DND-41 (cell line): ENCODE results near the gene TRIP4.

ENCODE experiments used
- ATAC-seq: fragments of 200-7000 bp; cut with Tn5 transposase; 3 replicates; pipeline ENCODE4 v1.9.1; 2021; ENCODE audit warnings: low read depth; ENCODE audit not compliant: insufficient read depth
- DNase-seq: peaks from one replicate; pipeline ENCODE4 v3.0.0-alpha.2; 2020
- H2AFZ ChIP-seq: 2 replicates; pipeline ENCODE4 v1.6.0; 2012; ENCODE audit warnings: low read depth, low read length
- H3K27ac ChIP-seq: 2 replicates; pipeline ENCODE4 v1.5.1; 2012; ENCODE audit warnings: low read length, inconsistent platforms
- H3K27me3 ChIP-seq: fragments of 200-600 bp; sonication (generic); 2 replicates; pipeline ENCODE4 v1.6.0; 2012; ENCODE audit warnings: low read length, mild to moderate bottlenecking, inconsistent platforms; ENCODE audit not compliant: insufficient read depth, poor library complexity
- H3K36me3 ChIP-seq: 2 replicates; pipeline ENCODE4 v1.5.1; 2012; ENCODE audit warnings: low read length, inconsistent platforms; ENCODE audit not compliant: insufficient read depth
- H3K4me1 ChIP-seq: 2 replicates; pipeline ENCODE4 v1.5.1; 2012; ENCODE audit warnings: mild to moderate bottlenecking, low read length; ENCODE audit not compliant: insufficient read depth
- H3K4me2 ChIP-seq: 2 replicates; pipeline ENCODE4 v1.6.0; 2012; ENCODE audit warnings: mild to moderate bottlenecking, moderate library complexity, low read length, inconsistent platforms; ENCODE audit not compliant: insufficient read depth
- H3K4me3 ChIP-seq, 2 experiments: fragments of 200-600 bp in 1 of 2; shearing (Covaris generic) in 1 of 2; 2 replicates each; pipeline ENCODE4 v1.5.1; 2012 to 2016; ENCODE audit warnings: inconsistent platforms in 2 of 2, low read length in 2 of 2, mild to moderate bottlenecking in 2 of 2, low read depth in 1 of 2, moderate library complexity in 1 of 2
- H3K79me2 ChIP-seq: 2 replicates; pipeline ENCODE4 v1.6.0; 2012; ENCODE audit warnings: low read length, inconsistent platforms; ENCODE audit not compliant: insufficient read depth
- H3K9ac ChIP-seq: 2 replicates; pipeline ENCODE4 v1.6.0; 2012; ENCODE audit warnings: low read depth, mild to moderate bottlenecking, inconsistent platforms, low read length, moderate library complexity
- H3K9me3 ChIP-seq: 2 replicates; pipeline ENCODE4 v1.5.1; 2012; ENCODE audit warnings: low read length, moderate library complexity, mild to moderate bottlenecking, inconsistent platforms; ENCODE audit not compliant: insufficient read depth, severe bottlenecking
- H4K20me1 ChIP-seq: 2 replicates; pipeline ENCODE4 v1.6.0; 2012; ENCODE audit warnings: low read length; ENCODE audit not compliant: insufficient read depth
- CTCF ChIP-seq: IDR thresholded peaks from 2 replicates; pipeline ENCODE4 v1.5.1; 2012; ENCODE audit warnings: borderline replicate concordance, low read length, moderate library complexity, mild to moderate bottlenecking; ENCODE audit not compliant: poor library complexity, severe bottlenecking; ENCODE audit errors: extremely low read depth
- EZH2 ChIP-seq: IDR thresholded peaks from 3 replicates; pipeline ENCODE4 v1.6.1; 2012; ENCODE audit warnings: borderline replicate concordance, low read depth, mild to moderate bottlenecking, moderate library complexity, low read length, inconsistent platforms; ENCODE audit not compliant: severe bottlenecking

TRIP4 gene

DNA sequence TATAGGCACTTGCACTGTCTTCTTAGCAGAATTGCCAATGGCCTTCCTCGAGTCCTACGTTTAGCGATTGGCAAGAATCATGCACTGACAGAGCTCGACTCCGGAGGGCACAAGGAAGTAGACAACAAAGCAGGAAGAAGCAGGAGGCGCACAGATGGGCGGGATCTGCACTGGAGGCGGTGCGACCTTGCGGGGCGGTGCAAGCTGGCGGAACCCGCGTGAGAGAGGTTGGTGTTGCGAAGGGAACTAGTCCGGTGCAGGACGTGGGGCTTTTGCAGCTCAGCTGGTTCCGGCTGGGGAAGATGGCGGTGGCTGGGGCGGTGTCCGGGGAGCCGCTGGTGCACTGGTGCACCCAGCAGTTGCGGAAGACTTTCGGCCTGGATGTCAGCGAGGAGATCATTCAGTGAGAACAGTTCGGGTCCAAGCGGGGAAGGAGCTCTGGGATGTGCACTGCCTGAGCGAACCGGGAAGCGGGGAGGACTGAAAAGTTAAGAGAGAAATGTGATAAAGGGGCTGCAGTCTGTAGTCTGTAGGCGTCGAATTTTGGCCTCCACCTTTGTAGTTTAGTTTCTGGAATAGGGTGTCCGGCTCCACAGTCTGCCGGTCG lies at the start of gene TRIP4:
Gene TRIP4, plus strand, starts transcription at position 275 of the 607 bp plus-strand sequence. Its CDS starts 28 bp downstream, at position 303.
- ATAC-seq: peak; percentile 99
- Histone ChIP-seq H3K9me3 (no peaks in the 10 kb centered on the region), H3K79me2 (peaks cover 29% of the 10 kb centered on the region), H3K9ac (peak within 1 kb of the TSS; percentile 73), H3K36me3 (no peaks in the 10 kb centered on the region), H3K27me3 (no peaks in the 10 kb centered on the region), H2AFZ (peak within 1 kb of the TSS; percentile 99), H3K27ac (peak within 1 kb of the TSS; percentile 88), H4K20me1 (no peaks in the 10 kb centered on the region), H3K4me1 (peaks cover 21% of the 10 kb centered on the region), H3K4me2 (peak within 1 kb of the TSS; percentile 72), H3K4me3 (peak within 1 kb of the TSS; percentile 92 to 99; a peak in 3 of 4 replicates)
- TF ChIP-seq EZH2 (no peak), CTCF (peak; percentile 39)
- DNase-seq: peak; percentile 96

DNA sequence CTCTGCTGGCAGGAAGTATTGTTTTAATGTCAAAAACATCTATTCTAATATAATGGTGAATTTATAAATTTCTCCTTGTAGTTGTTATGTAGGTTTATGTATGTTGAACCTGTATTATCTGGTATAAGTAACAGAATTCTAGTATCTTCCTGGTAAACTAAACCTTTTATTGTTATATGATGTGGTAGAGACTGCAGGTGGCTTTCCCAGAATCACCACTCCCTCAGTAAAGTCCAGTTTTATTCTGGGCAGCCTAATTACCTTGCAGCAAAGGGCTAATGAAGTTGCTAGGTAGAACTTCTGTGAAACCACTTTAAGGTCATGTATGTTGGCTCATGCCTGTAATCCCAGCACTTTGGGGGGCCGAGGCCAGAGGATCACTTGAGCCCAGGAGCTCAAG lies 47.3 kb upstream of the TRIP4 start:
- no peaks in the 10 kb centered on the region for H3K9me3 ChIP-seq
- peaks cover 9% of the 10 kb centered on the region for H3K79me2 ChIP-seq
- no peak overlapping the region for H3K27ac ChIP-seq
- TF ChIP-seq EZH2: no peak
- TF ChIP-seq CTCF: no peak
- no peaks in the 10 kb centered on the region for H3K27me3 ChIP-seq
- H3K4me3 ChIP-seq: no peak overlapping the region
- H3K9ac ChIP-seq: no peak overlapping the region
- DNase-seq (no peak), ATAC-seq (no peak)
- peaks cover 7% of the 10 kb centered on the region; the same call in 1 of the 2 replicates for H3K36me3 ChIP-seq
- no peaks in the 10 kb centered on the region for H3K4me1 ChIP-seq
- H3K4me2 ChIP-seq: no peak overlapping the region
- no peak overlapping the region for H2AFZ ChIP-seq
- H4K20me1 ChIP-seq: no peaks in the 10 kb centered on the region

DNA sequence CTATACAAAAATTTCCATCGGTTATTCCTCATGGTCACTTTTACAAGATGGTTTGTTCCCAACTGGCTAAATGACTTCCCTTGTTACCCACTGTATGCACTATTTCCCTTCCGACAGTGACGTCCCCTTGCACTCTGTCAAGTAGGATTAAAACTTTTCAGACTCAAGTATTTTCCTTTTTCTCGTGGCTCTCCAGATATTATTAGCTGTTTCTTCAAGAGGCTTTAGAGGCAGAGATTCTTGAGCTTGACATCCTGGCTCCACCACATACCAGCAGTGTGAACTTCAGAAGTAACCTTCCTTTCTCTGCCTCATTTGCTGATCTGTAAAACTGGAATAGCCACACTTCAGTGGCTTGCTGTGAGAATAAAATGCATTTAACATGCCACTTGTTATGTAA lies 45.7 kb upstream of the TRIP4 start:
- DNase-seq (no peak), ATAC-seq (no peak)
- Histone ChIP-seq H3K9ac (no peak overlapping the region), H3K4me3 (no peak overlapping the region), H3K27me3 (no peaks in the 10 kb centered on the region), H3K27ac (no peak overlapping the region), H3K9me3 (no peaks in the 10 kb centered on the region), H2AFZ (no peak overlapping the region), H3K79me2 (peaks cover 19% of the 10 kb centered on the region), H3K36me3 (peaks cover 9% of the 10 kb centered on the region; the same call in 1 of the 2 replicates), H3K4me1 (no peaks in the 10 kb centered on the region), H4K20me1 (no peaks in the 10 kb centered on the region), H3K4me2 (no peak overlapping the region)
- no peak for TF ChIP-seq CTCF
- TF ChIP-seq EZH2: no peak
